ENCODE data around the gene ARRDC1. TPM values are rescaled to one million over a fixed set of nuclear protein-coding genes. Genes with fewer than 3 reads are reported as not detected.

The ARRDC1 gene
- total RNA-seq, 4 donors from 2014 or later = 53.3 to 121 (median 89.6) TPM

- H3K36me3 ChIP-seq = no peaks in the 10 kb centered on the region
- peak overlapping the region in 1 of 4 donors; percentile 4 for H3K27ac ChIP-seq
- no peak overlapping the region for H3K4me3 ChIP-seq
- DNase-seq = no peak
- TF ChIP-seq, protein P1, sequence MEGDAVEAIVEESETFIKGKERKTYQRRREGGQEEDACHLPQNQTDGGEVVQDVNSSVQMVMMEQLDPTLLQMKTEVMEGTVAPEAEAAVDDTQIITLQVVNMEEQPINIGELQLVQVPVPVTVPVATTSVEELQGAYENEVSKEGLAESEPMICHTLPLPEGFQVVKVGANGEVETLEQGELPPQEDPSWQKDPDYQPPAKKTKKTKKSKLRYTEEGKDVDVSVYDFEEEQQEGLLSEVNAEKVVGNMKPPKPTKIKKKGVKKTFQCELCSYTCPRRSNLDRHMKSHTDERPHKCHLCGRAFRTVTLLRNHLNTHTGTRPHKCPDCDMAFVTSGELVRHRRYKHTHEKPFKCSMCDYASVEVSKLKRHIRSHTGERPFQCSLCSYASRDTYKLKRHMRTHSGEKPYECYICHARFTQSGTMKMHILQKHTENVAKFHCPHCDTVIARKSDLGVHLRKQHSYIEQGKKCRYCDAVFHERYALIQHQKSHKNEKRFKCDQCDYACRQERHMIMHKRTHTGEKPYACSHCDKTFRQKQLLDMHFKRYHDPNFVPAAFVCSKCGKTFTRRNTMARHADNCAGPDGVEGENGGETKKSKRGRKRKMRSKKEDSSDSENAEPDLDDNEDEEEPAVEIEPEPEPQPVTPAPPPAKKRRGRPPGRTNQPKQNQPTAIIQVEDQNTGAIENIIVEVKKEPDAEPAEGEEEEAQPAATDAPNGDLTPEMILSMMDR (IDR thresholded peaks at IDR 0.05) = no peak
- no peak for TF ChIP-seq POLR2A (IDR thresholded peaks at IDR 0.05)
- no peaks in the 10 kb centered on the region for H3K9me3 ChIP-seq
- H3K4me1 ChIP-seq = peaks cover 8 to 70% (median 28%) of the 10 kb centered on the region in 3 donors
- intact Hi-C loops (cut with DNase I) = no loop called here
- 60 to 63% methylated on average over 1 of the region's 1 CpG for WGBS, 2 donors
- H3K27me3 ChIP-seq = no peaks in the 10 kb centered on the region
Measured at GRCh38 chr9:137630126-137630525, 24.6 kb downstream of the ARRDC1 start.

GRCh38 chr9:137630679-137631078 is 25.2 kb downstream of the ARRDC1 start:
- Histone ChIP-seq H3K36me3 (no peaks in the 10 kb centered on the region), H3K27ac (peak overlapping the region in 1 of 4 donors; percentile 1), H3K27me3 (no peaks in the 10 kb centered on the region), H3K9me3 (no peaks in the 10 kb centered on the region), H3K4me3 (no peak overlapping the region), H3K4me1 (peaks cover 8 to 66% (median 28%) of the 10 kb centered on the region in 3 donors)
- WGBS, 2 donors = 62 to 79% methylated on average over 4 of the region's 4 CpGs
- no peak for DNase-seq
- intact Hi-C loops (cut with DNase I) = no loop called here
- TF ChIP-seq POLR2A (IDR thresholded peaks at IDR 0.05) = no peak
- TF ChIP-seq, protein P1 (IDR thresholded peaks at IDR 0.05) = no peak

DNA sequence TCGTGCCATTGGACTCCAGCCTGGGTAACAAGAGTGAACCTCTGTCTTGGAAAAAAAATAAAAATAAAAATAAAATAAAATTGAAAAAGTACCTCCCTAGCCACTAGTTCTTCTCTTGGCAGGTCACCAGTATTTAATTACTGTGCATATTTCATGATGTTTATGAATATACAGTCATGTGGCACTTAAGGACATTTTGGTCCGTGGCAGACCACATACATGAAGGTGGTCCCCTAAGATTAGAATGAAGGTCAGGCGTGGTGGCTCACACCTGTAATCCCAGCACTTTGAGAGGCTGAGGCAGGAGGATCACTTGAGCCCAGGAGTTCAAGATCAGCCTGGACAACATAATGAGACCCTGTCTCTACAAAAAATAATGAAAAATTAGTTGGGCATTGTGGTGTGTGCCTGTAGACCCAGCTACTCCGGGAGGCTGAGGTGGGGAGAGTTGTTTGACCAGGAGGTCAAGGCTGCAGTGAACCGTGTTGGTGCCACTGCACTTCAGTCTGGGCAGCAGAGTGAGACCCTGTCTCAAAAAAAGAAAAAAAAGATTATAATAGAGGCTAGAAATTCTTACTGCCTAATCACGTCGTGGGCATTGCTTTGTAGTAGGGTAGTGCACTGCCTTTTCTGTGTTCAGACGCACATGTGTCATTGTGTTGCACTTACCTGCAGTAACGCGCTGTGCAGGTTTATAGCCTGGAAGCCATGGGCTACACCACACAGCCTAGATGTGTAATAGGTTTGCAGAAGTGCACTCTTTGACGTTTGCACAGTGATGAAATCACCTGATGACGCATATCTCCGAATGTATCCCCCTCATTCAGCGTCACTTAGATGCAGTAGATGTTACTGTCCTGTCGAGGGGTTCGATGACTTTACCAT is 26.1 kb downstream of the ARRDC1 start:
- Histone ChIP-seq H3K9me3 (no peaks in the 10 kb centered on the region), H3K27ac (peak overlapping the region in 1 of 4 donors; percentile 1), H3K36me3 (no peaks in the 10 kb centered on the region), H3K4me3 (no peak overlapping the region), H3K4me1 (peaks cover 8 to 62% (median 28%) of the 10 kb centered on the region in 3 donors), H3K27me3 (no peaks in the 10 kb centered on the region)
- 79 to 84% methylated on average over 12 to 14 of the region's 16 CpGs for WGBS, 2 donors
- intact Hi-C loops (cut with DNase I) = no loop called here
- TF ChIP-seq POLR2A (IDR thresholded peaks at IDR 0.05) = no peak
- TF ChIP-seq, protein P1 (IDR thresholded peaks at IDR 0.05) = no peak
- DNase-seq = no peak

DNA sequence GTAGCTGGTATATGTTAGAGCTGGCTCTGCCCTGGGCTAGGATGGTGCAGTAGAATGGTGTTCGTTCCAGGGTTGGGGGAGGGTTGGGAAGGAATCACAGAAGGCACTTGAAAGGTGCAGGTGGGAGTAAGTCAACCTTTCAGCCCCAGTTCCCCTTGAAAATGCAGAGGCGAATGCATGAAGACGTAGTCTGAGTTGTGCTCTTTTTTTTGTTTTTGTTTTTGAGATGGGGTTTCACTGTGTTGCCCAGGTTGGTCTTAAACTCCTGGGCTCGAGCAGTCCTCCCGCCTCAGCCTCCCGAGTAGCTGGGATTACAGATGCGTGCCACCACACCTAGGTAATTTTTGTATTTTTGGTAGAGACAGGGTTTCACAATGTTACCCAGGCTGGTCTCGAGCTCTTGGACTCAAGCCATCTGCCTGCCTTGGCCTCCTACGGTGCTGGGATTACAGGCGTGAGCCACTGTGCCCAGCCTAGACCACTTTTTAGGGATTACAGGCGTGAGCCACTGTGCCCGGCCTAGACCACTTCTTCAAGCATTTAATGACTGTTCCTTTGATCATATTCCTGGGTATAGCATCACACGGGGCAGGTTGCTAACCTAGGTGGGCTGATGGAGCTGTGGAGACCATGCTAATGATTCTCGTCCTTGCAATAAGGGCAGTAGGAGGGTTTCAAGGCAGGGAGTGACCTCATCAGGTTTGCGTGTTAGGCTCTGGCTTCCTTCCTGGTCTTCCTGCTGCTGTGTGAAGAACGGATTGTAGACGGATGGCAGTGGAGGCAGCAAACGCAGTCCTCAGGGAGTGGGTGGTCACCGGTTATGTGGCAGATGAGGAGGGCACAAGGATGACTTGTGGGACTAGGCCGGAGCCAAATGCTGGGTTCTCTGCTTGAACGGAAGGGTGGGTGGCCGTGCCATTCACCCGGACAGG is 27.0 kb downstream of the ARRDC1 start:
- Histone ChIP-seq H3K4me3 (no peak overlapping the region), H3K27ac (peak overlapping the region in 2 of 4 donors; percentile 17 to 35), H3K9me3 (no peaks in the 10 kb centered on the region), H3K36me3 (no peaks in the 10 kb centered on the region), H3K27me3 (no peaks in the 10 kb centered on the region), H3K4me1 (peaks cover 8 to 56% (median 28%) of the 10 kb centered on the region in 3 donors)
- intact Hi-C loops (cut with DNase I) = no loop called here
- no peak for DNase-seq
- TF ChIP-seq, protein P1 (IDR thresholded peaks at IDR 0.05) = no peak
- WGBS, 2 donors = 71 to 73% methylated on average over 21 to 22 of the region's 23 CpGs
